Testis (tissue), 2 donors: Measurements from ENCODE around the gene ALDH1A3.

Experiments used
- POLR2A ChIP-seq: fragments of 450-650 bp; IDR thresholded peaks from one replicate; pipeline ENCODE4 v1.6.1; 2017; ENCODE audit warnings: antibody characterized with exemption, mild to moderate bottlenecking, moderate library complexity
- TF ChIP-seq, protein P1 (sequence below), 3 experiments: fragments of 450-650 bp in 2 of 3; fragments of 200-600 bp in 1 of 3; sonication (generic) in 1 of 3; IDR thresholded peaks; one replicate each; pipeline ENCODE4 v1.5.1; 2016 to 2019; ENCODE audit warnings: antibody characterized with exemption in 3 of 3, mild to moderate bottlenecking in 2 of 3, moderate library complexity in 1 of 3

- TF ChIP-seq POLR2A, result no peak
- TF ChIP-seq, protein P1, sequence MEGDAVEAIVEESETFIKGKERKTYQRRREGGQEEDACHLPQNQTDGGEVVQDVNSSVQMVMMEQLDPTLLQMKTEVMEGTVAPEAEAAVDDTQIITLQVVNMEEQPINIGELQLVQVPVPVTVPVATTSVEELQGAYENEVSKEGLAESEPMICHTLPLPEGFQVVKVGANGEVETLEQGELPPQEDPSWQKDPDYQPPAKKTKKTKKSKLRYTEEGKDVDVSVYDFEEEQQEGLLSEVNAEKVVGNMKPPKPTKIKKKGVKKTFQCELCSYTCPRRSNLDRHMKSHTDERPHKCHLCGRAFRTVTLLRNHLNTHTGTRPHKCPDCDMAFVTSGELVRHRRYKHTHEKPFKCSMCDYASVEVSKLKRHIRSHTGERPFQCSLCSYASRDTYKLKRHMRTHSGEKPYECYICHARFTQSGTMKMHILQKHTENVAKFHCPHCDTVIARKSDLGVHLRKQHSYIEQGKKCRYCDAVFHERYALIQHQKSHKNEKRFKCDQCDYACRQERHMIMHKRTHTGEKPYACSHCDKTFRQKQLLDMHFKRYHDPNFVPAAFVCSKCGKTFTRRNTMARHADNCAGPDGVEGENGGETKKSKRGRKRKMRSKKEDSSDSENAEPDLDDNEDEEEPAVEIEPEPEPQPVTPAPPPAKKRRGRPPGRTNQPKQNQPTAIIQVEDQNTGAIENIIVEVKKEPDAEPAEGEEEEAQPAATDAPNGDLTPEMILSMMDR (IDR thresholded peaks at IDR 0.05), result no peak
Measured at GRCh38 chr15:100892013-100892355, 12.4 kb downstream of the ALDH1A3 start.
